GM12875 (cell line): Measurements from ENCODE around the gene RPS6KA2.

Experiments
- H3K4me3 ChIP-seq: one replicate; pipeline ENCODE4 v1.5.1; 2011; ENCODE audit warnings: low read depth, low read length, control low read depth
- TF ChIP-seq, protein P1 (sequence below): IDR thresholded peaks from 2 replicates; pipeline ENCODE4 v1.5.1; 2011; ENCODE audit warnings: low read depth, mild to moderate bottlenecking, control low read depth, inconsistent platforms, low read length, moderate library complexity, borderline replicate concordance; ENCODE audit not compliant: insufficient read depth

The RPS6KA2 gene

GRCh38 chr6:166412156-166412910 lies 214.7 kb downstream of the RPS6KA2 start:
- H3K4me3 ChIP-seq: no peak overlapping the region

DNA sequence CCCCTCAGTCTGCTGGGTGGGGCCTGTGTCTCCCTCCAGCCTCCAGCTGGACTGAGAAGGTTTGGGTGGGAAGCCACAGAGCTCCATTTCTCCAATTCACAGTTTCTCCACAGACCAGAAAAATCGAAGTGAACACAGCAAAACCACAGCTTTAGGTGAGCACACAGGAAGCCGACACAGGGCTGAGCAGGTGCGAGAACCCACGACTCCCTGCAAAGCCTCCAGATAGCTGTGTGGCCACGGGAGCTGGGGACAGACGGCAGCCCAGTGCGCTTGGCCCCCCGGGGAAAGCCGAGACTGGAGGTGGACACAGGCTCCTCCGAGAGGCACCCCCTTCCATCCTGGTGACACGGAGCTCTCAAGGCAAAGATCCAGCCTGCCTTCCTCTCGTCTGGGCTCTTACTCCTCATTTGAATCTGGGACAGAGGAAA lies 215.3 kb downstream of the RPS6KA2 start:
- no peak overlapping the region for H3K4me3 ChIP-seq
- TF ChIP-seq, protein P1, sequence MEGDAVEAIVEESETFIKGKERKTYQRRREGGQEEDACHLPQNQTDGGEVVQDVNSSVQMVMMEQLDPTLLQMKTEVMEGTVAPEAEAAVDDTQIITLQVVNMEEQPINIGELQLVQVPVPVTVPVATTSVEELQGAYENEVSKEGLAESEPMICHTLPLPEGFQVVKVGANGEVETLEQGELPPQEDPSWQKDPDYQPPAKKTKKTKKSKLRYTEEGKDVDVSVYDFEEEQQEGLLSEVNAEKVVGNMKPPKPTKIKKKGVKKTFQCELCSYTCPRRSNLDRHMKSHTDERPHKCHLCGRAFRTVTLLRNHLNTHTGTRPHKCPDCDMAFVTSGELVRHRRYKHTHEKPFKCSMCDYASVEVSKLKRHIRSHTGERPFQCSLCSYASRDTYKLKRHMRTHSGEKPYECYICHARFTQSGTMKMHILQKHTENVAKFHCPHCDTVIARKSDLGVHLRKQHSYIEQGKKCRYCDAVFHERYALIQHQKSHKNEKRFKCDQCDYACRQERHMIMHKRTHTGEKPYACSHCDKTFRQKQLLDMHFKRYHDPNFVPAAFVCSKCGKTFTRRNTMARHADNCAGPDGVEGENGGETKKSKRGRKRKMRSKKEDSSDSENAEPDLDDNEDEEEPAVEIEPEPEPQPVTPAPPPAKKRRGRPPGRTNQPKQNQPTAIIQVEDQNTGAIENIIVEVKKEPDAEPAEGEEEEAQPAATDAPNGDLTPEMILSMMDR: no peak

More at GRCh38 chr6:166412156-166412910, 214.7 kb downstream of the RPS6KA2 start:
- TF ChIP-seq, protein P1: no peak

DNA sequence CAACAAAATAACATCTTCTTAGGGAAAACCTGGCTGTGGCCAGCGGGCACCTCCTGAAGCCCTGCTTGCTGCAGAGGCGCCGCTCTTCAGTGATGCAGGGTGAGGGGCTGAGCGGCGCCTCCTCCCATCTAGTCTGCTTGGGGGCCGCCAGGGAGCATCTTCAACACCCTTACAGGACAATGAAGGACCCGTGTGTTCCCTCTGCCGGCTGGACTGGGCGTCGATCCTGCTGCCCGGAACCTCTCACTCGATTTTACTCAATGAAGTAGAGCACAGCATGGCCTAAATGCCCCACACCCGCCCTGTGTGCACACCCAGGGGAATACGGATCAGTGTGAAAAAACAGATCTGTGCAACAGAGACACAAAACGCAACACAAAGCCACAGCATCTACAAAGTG lies 215.8 kb downstream of the RPS6KA2 start:
- TF ChIP-seq, protein P1: no peak
- no peak overlapping the region for H3K4me3 ChIP-seq

- TF ChIP-seq, protein P1: no peak
- H3K4me3 ChIP-seq: no peak overlapping the region
These were observed 216.6 kb downstream of the RPS6KA2 start for GRCh38 chr6:166410426-166410935.

DNA sequence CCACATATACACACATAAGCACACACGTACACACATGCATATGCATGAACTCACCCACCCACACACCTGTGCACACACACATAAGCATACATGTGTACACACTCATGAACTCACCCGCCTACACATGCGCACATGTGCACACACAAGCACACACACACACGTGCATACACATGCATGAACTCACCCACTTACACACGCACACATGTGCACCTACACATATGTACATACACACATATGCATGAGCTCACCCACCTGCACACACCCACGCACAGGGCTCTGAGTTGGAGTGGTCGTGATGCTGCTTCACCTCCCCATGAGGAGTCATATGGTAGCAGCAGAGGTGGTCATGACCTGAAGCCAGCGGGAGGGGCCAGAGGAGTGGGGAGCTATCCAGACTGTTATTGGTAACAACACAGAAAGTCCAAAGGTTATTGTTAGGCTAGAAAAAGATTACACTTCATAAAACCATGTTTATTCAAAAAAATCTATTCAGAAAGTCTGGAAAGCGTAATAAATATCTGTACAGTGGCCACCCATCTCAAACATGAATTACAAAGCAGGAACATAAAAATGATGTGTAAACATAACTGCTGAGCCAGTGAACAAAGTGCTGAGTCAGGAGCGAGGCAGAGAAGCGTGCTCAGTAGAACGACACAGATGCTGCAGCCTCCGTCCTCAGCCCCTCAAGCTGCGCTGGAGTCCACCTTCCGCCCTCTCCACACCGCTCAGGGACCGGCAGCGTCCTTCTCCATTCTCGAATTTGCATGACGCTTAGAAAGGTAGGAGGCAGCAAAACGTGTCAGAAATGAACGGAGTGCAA lies 217.9 kb downstream of the RPS6KA2 start:
- TF ChIP-seq, protein P1: no peak

GRCh38 chr6:166406197-166406596 lies 220.9 kb downstream of the RPS6KA2 start:
- H3K4me3 ChIP-seq: no peak overlapping the region
- TF ChIP-seq, protein P1: no peak

More for the DNA sequence above, 217.9 kb downstream of the RPS6KA2 start:
- no peak overlapping the region for H3K4me3 ChIP-seq
